MG63 (cell line): Measurements from ENCODE around the gene USF3. TPM values are rescaled to one million over a fixed set of nuclear protein-coding genes. Genes with fewer than 3 reads are reported as not detected.

Experiments used
- DNase-seq: peaks from one replicate; pipeline ENCODE4 v3.0.0-alpha.2; 2020
- H3K27me3 ChIP-seq: fragments of 250-450 bp; sonication (Bioruptor Pico); 2 replicates; pipeline ENCODE4 v1.5.1; 2020; ENCODE audit warnings: mild to moderate bottlenecking, moderate library complexity
- H3K36me3 ChIP-seq: fragments of 250-450 bp; sonication (Bioruptor Pico); 2 replicates; pipeline ENCODE4 v1.5.1; 2020; ENCODE audit warnings: mild to moderate bottlenecking, moderate library complexity
- H3K4me3 ChIP-seq: fragments of 250-450 bp; sonication (Bioruptor Pico); 2 replicates; pipeline ENCODE4 v1.5.1; 2020; ENCODE audit warnings: mild to moderate bottlenecking, moderate library complexity
- H3K9me3 ChIP-seq: fragments of 250-450 bp; sonication (Bioruptor Pico); 2 replicates; pipeline ENCODE4 v1.5.1; 2020; ENCODE audit warnings: mild to moderate bottlenecking, moderate library complexity
- total RNA-seq: library from RNA; depleted of rRNA; stranded (reverse); fragments of >200 nt; shearing (Covaris generic); gene quantifications from 2 replicates; pipeline ENCODE4 v1.2.3, GENCODE V29; 2014; ENCODE audit warnings: low replicate concordance; rRNA removed

USF3 gene, protein sequence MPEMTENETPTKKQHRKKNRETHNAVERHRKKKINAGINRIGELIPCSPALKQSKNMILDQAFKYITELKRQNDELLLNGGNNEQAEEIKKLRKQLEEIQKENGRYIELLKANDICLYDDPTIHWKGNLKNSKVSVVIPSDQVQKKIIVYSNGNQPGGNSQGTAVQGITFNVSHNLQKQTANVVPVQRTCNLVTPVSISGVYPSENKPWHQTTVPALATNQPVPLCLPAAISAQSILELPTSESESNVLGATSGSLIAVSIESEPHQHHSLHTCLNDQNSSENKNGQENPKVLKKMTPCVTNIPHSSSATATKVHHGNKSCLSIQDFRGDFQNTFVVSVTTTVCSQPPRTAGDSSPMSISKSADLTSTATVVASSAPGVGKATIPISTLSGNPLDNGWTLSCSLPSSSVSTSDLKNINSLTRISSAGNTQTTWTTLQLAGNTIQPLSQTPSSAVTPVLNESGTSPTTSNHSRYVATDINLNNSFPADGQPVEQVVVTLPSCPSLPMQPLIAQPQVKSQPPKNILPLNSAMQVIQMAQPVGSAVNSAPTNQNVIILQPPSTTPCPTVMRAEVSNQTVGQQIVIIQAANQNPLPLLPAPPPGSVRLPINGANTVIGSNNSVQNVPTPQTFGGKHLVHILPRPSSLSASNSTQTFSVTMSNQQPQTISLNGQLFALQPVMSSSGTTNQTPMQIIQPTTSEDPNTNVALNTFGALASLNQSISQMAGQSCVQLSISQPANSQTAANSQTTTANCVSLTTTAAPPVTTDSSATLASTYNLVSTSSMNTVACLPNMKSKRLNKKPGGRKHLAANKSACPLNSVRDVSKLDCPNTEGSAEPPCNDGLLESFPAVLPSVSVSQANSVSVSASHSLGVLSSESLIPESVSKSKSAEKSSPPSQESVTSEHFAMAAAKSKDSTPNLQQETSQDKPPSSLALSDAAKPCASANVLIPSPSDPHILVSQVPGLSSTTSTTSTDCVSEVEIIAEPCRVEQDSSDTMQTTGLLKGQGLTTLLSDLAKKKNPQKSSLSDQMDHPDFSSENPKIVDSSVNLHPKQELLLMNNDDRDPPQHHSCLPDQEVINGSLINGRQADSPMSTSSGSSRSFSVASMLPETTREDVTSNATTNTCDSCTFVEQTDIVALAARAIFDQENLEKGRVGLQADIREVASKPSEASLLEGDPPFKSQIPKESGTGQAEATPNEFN (N-terminal part only)
- 3.3 and 4.6 TPM in 2 replicates for total RNA-seq

DNA sequence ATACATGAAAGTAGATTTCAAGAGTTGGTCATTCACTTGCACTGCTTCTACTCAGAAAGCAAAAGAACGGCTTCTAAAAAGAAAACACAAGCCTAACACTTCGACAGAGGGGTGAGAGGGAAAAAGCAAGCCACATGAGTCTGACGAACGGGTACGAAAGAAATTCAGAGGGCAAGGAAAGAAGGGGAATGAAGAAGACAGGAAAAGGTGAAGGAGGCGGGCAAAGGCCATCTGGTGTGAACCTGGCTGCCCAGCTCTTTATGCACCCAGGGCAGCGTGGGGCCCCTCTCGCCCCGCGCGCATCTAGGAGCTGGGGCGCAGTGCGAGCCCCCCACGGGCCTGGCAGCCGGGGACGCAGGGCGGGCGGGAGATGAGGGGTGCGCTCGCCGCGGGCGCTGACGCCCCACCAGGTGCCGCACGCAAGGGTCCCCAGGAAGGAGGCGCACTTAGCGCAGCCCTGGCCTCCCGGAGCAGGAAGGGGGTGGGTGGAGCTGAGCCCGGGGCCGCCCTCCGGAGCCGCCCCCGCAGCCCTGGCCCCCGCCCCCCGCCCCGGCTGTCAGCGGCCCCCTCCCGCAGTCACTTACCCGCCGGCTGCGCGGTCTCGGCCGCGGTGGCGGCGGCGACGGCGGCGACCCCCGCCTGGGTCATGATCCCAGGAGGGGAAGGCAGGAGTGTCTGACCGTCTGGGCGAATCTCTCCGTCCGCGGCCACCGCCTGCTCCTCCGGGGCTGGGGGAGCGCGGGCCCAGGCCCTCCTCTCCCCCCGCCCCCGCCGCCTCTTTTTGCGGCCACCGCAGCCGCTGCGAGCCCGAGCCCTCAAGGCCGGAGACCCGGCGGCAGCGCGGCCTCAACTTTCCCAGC lies at the start of gene USF3:
USF3 (minus strand) TSS at position 857 of the 860 bp plus-strand sequence. CDS start 21,764 bp downstream, outside the sequence.
- Histone ChIP-seq H3K36me3 (no peaks in the 10 kb centered on the region), H3K4me3 (peak within 1 kb of the TSS; percentile 68), H3K9me3 (no peaks in the 10 kb centered on the region), H3K27me3 (no peaks in the 10 kb centered on the region)
- peak; percentile 77 for DNase-seq

DNA sequence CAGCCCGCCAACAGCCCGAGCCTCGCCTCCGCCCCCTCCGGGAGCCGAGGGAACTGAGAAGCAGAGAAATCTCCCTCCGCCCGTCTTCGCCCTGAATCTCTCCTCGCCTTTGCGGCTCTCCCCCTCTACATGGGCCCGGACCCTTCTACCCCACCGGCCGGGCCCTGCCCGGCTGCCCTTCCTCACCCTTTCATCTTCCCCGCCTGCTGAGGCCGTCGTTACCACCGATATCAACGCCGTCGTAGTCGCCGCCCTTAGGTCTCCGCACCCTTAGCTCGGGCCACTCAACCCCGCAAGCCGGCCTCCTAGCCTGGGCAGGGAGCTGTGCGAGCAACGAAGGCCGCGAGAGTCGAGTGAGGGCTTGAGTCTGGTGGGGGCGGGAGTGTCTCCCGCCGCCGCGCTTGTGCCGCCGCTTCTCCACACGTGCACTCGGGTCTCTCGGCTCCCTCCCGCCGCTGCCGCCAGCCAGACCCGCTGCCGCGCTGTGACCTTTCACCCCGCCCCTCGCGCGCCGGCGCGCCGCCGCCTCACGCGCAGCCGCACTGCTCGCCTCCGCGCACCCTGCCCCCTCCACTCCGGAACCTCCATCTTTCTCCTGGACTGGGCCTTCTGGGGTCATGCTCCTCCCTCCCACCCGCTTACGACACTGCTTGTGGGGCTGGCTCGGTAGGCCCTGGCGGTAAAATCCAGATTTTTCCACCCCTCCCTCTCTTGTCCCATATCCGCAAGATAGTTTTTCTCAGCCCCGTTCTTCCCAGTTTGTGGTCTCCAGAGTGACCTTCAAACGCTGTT lies 49.5 kb upstream of the USF3 start, which contains the start of gene NAA50:
NAA50 (minus strand) TSS at position 494 of the 792 bp plus-strand sequence; CDS start at position 194, 300 bp downstream.
- H3K27me3 ChIP-seq = no peaks in the 10 kb centered on the region
- H3K36me3 ChIP-seq = peaks cover 18% of the 10 kb centered on the region
- no peaks in the 10 kb centered on the region for H3K9me3 ChIP-seq
- peak within 1 kb of the TSS; percentile 98 for H3K4me3 ChIP-seq
- peak; percentile 97 for DNase-seq

DNA sequence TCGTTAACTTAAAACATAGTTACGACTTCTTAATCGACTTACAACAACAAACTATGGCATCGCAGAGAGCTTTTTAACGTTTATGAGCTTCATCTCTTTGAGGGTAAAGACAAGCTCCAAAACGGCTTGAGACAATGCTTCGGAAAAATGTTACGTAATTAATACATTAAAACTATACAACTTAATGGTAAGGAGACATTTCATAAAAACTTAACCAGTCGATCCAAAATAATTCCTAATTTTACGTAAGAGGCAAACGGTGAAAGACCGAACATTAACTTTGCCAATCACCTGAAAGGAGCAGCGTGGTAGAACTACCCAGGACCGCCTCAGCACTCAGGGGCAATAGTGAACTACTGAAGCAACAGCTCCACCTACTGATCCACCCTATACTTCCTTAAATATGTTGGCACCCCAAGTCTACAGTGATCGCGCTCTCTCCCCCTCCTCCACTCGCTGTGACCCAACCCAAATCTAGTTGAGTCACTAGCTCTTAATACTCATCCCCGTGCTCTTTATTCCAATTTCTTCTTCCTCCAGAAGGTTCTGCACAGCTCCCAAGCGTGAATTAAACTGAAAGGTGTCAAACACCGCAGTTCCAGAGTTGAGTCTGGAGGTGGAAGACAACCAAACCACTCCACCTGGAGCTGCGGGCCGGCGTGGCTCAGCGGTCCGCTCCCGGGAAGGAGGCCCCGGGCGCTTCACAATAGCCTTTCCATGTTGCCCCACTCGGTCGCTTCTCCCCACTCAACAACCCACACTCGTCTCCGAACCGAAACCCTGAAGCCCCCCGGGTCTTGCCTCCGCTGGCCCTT lies 48.7 kb upstream of the USF3 start:
- Histone ChIP-seq H3K4me3 (peak overlapping the region; percentile 98), H3K27me3 (no peaks in the 10 kb centered on the region), H3K9me3 (no peaks in the 10 kb centered on the region), H3K36me3 (peaks cover 21% of the 10 kb centered on the region)
- peak; percentile 88 for DNase-seq

DNA sequence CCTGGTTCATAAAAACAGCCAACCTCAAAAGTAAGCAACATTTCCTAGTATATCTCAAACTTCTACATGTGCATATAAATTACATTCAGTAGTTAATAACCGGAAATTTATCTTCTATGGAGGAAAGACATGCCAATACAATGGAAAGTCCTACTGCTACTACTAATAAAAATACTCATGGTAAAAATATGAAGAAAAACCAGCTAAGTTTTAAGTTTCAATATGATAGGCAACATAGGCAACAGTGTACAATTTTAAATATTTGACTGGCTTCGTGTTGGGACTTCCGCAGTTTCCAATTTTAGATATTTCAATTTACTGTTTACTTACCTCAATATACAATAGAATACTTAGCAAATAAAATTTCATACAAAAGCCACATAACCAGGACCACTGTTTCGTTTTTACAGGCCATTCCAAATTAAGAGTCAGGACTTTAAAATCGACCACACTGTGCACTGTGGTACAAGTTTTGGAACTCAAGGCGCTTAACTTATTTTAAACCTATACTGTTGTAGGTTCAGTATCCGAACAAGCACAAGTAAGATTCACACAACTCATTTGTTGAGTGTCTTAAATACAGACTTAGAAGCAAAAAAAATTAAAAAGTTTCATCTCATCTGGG lies 46.7 kb upstream of the USF3 start:
- no peaks in the 10 kb centered on the region for H3K9me3 ChIP-seq
- H3K36me3 ChIP-seq = peaks cover 30% of the 10 kb centered on the region
- no peak for DNase-seq
- no peaks in the 10 kb centered on the region for H3K27me3 ChIP-seq
- H3K4me3 ChIP-seq = peak overlapping the region; percentile 98

DNA sequence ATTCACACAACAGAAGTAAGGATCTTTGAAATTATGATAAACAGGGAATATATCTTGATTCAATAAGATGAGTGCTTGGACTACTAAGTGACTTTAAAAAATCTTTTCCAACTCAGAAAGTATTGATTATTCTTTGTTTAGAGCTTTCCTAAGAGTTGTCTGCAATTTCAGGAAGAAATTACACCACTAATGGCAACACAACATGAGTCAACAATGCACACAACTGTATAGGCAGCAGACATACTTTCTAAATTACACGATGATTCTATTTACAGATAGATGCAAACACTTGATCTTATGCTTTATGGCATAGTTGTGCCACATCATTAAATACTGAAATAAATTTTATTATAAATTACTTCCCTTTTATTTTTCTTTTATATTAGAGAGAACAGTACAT lies 45.2 kb upstream of the USF3 start:
- no peaks in the 10 kb centered on the region for H3K27me3 ChIP-seq
- no peaks in the 10 kb centered on the region for H3K9me3 ChIP-seq
- no peak for DNase-seq
- no peak overlapping the region for H3K4me3 ChIP-seq
- peaks cover 30% of the 10 kb centered on the region for H3K36me3 ChIP-seq

DNA sequence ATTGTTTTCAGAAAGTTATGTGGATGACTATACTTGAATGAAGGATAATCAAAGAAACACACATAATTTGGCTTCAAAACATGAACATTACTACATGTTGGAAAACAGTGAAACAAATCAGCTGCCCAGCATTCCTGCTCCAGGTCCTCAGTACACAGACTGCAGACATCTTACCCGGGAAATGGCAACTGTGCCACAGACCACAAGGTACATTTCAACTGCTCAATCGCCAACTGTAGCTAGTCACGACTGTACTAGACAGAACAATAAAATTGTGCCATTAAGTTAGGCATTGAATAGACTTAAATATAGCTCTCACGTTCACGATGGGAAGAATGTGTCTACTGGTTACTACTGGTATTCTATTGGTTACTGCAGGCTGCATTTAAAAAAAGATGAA lies 44.6 kb upstream of the USF3 start:
- Histone ChIP-seq H3K4me3 (no peak overlapping the region), H3K9me3 (no peaks in the 10 kb centered on the region), H3K27me3 (no peaks in the 10 kb centered on the region), H3K36me3 (peaks cover 33% of the 10 kb centered on the region)
- no peak for DNase-seq

DNA sequence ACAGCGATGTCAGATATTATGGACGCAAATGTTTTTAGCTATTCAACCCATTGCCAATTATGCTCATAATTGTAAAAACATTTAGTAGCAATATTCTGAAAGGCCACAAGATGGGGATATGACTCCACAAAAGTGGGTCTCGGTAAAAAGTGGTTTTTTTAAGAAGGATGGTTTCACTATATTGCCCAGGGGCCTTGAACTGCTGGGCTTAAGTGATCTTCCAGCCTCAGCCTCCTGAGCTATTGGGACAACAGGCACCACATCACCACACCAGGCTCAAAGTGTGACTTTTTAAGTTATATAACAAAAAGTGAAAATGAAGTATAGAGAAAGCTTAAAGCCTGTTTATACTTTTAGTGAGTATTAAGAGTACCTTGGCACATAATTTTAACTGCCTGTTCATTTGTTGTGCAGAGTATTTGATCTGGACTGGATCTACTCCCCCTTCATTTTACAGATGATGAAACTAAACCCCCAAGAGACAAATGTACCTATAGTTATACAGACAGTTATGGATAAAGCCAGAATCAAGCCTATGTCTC lies 40.2 kb upstream of the USF3 start:
- Histone ChIP-seq H3K4me3 (no peak overlapping the region), H3K27me3 (no peaks in the 10 kb centered on the region), H3K36me3 (peaks cover 41% of the 10 kb centered on the region), H3K9me3 (no peaks in the 10 kb centered on the region)
- no peak for DNase-seq

DNA sequence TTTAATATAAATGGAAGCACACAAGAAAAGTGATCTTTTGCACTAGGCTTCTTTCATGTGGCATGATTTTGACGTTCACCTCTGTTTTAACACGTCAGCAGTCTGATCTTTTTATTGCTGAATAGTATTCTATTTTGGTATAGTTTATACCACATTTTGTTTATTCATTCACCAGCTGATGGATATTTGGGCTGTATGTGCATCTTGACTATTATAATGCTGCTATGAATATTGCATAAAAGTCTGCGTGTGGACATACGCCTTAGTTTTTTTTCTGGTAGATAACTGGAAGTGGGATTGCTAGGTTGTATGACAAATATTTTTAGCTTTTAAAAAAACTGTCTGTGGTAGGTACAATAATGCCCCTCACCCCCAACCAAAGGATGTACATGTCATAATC lies 35.3 kb upstream of the USF3 start:
- DNase-seq = no peak

DNA sequence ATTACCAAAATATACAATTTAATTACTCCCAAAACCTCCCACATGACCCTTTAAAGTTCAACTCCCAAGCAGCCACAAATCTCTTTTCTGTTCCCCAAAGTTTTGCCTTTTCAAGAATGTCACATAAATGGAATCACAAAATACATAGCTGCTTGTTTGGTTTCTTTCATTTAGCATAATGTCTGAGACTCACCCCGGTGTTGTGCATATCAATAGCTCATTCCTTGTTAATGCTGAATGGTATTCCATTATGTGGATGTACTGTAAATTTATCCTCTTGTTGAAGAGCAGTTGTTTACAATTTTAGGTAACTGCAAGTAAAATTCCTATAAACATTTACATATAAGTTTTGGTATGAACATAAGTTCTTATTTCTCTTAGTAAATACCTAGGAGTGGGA lies 34.1 kb upstream of the USF3 start:
- H3K4me3 ChIP-seq = no peak overlapping the region
- no peaks in the 10 kb centered on the region for H3K9me3 ChIP-seq
- H3K27me3 ChIP-seq = no peaks in the 10 kb centered on the region
- no peak for DNase-seq
- H3K36me3 ChIP-seq = peaks cover 47% of the 10 kb centered on the region

More for the DNA sequence above, 35.3 kb upstream of the USF3 start:
- Histone ChIP-seq H3K4me3 (no peak overlapping the region), H3K36me3 (peaks cover 55% of the 10 kb centered on the region), H3K27me3 (no peaks in the 10 kb centered on the region), H3K9me3 (no peaks in the 10 kb centered on the region)

DNA sequence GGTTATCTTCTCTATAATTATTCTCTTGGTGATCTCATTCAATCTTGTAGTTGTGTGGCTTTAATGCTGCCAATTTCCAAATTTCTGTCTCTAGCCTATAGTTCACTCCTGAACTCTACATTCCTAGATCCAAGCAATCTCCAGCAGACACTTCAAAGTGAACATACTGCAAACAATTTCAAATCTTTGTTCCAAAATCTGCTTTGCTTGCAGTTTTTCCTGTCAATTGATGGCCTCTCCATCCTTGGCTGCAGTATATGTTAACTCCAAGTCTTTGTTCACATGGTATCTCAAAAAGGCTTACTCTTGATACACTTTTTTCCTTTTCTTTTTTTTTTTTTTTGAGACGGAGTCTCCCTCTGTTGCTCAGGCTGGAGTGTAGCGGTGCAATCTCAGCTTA lies 32.2 kb upstream of the USF3 start:
- H3K36me3 ChIP-seq = peaks cover 55% of the 10 kb centered on the region

DNA sequence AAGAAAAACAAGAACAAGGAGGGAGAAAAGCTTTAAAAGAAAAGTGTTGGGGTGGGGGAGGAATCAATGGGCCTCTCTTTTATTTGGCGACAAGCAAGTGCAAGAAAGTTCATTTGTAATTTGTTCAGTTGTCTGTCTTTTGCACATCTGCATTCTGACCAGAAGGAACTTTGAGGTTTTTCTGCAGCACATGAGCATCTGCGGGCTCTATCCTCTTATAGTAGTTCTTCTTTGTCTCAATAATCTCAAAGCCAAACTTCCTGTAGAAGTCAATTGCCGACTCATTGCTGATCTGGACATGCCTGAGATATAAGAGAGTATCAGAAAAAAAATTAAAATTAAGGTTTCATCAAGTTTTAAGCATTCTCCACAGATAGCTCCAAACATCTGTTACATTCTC lies 25.2 kb upstream of the USF3 start:
- no peak for DNase-seq
- Histone ChIP-seq H3K36me3 (peaks cover 80% of the 10 kb centered on the region), H3K9me3 (no peaks in the 10 kb centered on the region), H3K27me3 (no peaks in the 10 kb centered on the region), H3K4me3 (no peak overlapping the region)

More for the DNA sequence above, 32.2 kb upstream of the USF3 start:
- Histone ChIP-seq H3K4me3 (no peak overlapping the region), H3K9me3 (no peaks in the 10 kb centered on the region), H3K27me3 (no peaks in the 10 kb centered on the region)
- DNase-seq = no peak

DNA sequence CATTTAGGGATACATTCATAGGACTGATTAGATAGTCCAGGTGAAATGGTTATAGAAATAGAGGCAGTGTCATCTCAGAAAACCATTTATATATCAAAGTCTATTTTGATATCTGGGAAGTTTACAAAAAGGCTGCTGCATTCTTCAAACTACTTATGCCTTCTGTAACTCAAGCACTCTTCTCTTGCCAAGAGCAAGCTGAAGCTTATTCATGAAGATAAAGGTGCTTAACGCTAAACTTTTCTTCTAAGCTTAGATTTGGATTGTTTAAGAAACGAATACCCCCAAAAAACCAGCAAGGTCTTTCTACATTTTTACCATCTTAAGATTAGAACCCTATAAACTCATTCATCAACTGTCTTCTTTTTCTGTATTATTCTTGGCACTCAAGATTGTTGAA lies 23.3 kb upstream of the USF3 start:
- H3K27me3 ChIP-seq = no peaks in the 10 kb centered on the region
- peaks cover 92% of the 10 kb centered on the region for H3K36me3 ChIP-seq
- DNase-seq = no peak
- no peaks in the 10 kb centered on the region for H3K9me3 ChIP-seq
- H3K4me3 ChIP-seq = no peak overlapping the region

DNA sequence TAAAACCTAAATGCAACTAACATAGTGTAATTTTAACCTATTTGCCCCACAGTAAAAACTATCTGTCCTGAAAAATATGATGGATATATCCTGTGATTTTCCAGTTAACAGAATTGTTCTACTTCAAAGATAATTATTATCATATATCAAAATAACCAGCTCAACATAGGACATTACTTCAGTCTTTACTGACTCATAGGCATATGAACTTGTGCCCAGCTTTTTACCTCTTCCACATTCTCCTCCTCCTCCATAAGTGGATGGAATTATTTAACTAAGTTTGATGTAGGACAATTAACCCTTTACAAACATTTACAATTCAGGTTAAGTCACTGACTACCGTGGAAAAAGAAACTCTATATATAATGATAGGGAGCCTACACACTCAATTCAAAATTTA lies 22.9 kb upstream of the USF3 start:
- Histone ChIP-seq H3K27me3 (no peaks in the 10 kb centered on the region), H3K4me3 (no peak overlapping the region), H3K9me3 (no peaks in the 10 kb centered on the region), H3K36me3 (peaks cover 88% of the 10 kb centered on the region)
- no peak for DNase-seq

DNA sequence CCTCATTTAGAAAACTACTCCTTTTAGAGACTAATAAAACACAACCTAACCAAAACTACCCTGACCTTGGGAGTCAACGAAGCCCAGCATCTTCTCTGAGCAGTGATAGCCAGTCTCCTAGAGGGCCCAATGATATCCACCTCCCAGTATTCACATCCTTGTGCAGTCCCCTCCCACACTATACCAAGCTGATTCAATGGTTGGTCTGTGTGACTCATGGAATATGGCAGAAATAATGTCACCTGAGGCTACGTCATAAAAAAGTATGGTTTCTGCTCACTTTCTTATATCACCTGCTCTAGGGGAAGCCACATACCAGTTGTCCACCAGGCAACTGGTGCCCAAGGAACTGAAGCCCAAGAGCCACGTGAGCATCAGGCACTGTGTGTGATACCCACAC lies 21.4 kb upstream of the USF3 start:
- DNase-seq = no peak
- H3K9me3 ChIP-seq = no peaks in the 10 kb centered on the region
- H3K36me3 ChIP-seq = peaks cover 78% of the 10 kb centered on the region
- H3K27me3 ChIP-seq = no peaks in the 10 kb centered on the region
- H3K4me3 ChIP-seq = no peak overlapping the region
